ENCODE results near the gene SPANXA2. TPM values are rescaled to one million over a fixed set of nuclear protein-coding genes. Genes with fewer than 3 reads are reported as not detected.

Gene SPANXA2
- total and polyA plus RNA-seq, 10 of the 15 experiments (the other 5 are each of a cell fraction or from before 2014, with no cell fraction given): 0.16 TPM; not detected in 9

Other genes with a start within 250 kb of the SPANXA2 start
- gene SPANXA1, start 5.0 kb upstream of the SPANXA2 start, total RNA-seq (2014; rRNA removed): not detected in 2 replicates
- not detected in 2 replicates for gene SPANXA1, start 5.0 kb upstream of the SPANXA2 start, total RNA-seq (2014; rRNA removed; fragmentation: Illumina TruSeq; extraction: Trizol)
- not detected in 2 replicates for gene SPANXA1, start 5.0 kb upstream of the SPANXA2 start, total RNA-seq (2021)
- 0.16 and 0.22 TPM in 2 replicates for gene SPANXA1, start 5.0 kb upstream of the SPANXA2 start, polyA plus RNA-seq (2011; rRNA removed)
- gene SPANXA1, start 5.0 kb upstream of the SPANXA2 start, polyA plus RNA-seq (2014; fragmentation: Illumina TruSeq; extraction: Trizol): not detected in 2 replicates
- not detected for gene SPANXA1, start 5.0 kb upstream of the SPANXA2 start, polyA plus RNA-seq (2014; fragmentation: Nextera tagmentation; extraction: Ambion mirVana)
- gene SPANXA1, start 5.0 kb upstream of the SPANXA2 start, polyA plus RNA-seq (2014; rRNA removed): not detected in 2 replicates
- not detected for gene SPANXA1, start 5.0 kb upstream of the SPANXA2 start, polyA plus RNA-seq (2016; fragmentation: Nextera tagmentation; extraction: Ambion mirVana)
- not detected in 2 replicates for gene SPANXD, start 109.0 kb downstream of the SPANXA2 start, total RNA-seq (2014; rRNA removed)
- gene SPANXD, start 109.0 kb downstream of the SPANXA2 start, total RNA-seq (2014; rRNA removed; fragmentation: Illumina TruSeq; extraction: Trizol): not detected in 2 replicates
- gene SPANXD, start 109.0 kb downstream of the SPANXA2 start, total RNA-seq (2021): not detected in 2 replicates
- not detected in 2 replicates for gene SPANXD, start 109.0 kb downstream of the SPANXA2 start, polyA plus RNA-seq (2011; rRNA removed)
- gene SPANXD, start 109.0 kb downstream of the SPANXA2 start, polyA plus RNA-seq (2014; fragmentation: Illumina TruSeq; extraction: Trizol): not detected in 2 replicates
- not detected for gene SPANXD, start 109.0 kb downstream of the SPANXA2 start, polyA plus RNA-seq (2014; fragmentation: Nextera tagmentation; extraction: Ambion mirVana)
- not detected in 2 replicates for gene SPANXD, start 109.0 kb downstream of the SPANXA2 start, polyA plus RNA-seq (2014; rRNA removed)
- not detected for gene SPANXD, start 109.0 kb downstream of the SPANXA2 start, polyA plus RNA-seq (2016; fragmentation: Nextera tagmentation; extraction: Ambion mirVana)
- gene MAGEC3, start 248.6 kb downstream of the SPANXA2 start, total RNA-seq (2014; rRNA removed): not detected in 2 replicates
- gene MAGEC3, start 248.6 kb downstream of the SPANXA2 start, total RNA-seq (2014; rRNA removed; fragmentation: Illumina TruSeq; extraction: Trizol): not detected in 2 replicates
- gene MAGEC3, start 248.6 kb downstream of the SPANXA2 start, total RNA-seq (2021): not detected in 2 replicates
- not detected in 2 replicates for gene MAGEC3, start 248.6 kb downstream of the SPANXA2 start, polyA plus RNA-seq (2011; rRNA removed)
- not detected in 2 replicates for gene MAGEC3, start 248.6 kb downstream of the SPANXA2 start, polyA plus RNA-seq (2014; fragmentation: Illumina TruSeq; extraction: Trizol)
- gene MAGEC3, start 248.6 kb downstream of the SPANXA2 start, polyA plus RNA-seq (2014; fragmentation: Nextera tagmentation; extraction: Ambion mirVana): not detected
- gene MAGEC3, start 248.6 kb downstream of the SPANXA2 start, polyA plus RNA-seq (2014; rRNA removed): not detected in 2 replicates
- gene MAGEC3, start 248.6 kb downstream of the SPANXA2 start, polyA plus RNA-seq (2016; fragmentation: Nextera tagmentation; extraction: Ambion mirVana): not detected

Measured in GM12878 (cell line).